ENCODE measurements around the gene SAMSN1.

GRCh38 chr21:14591882-14592281, 45.8 kb upstream of the SAMSN1 start:
- TF ChIP-seq CTCF (IDR thresholded peaks at IDR 0.05), result no peak
- TF ChIP-seq POLR2A (IDR thresholded peaks at IDR 0.05), result no peak

Data from suprapubic skin (tissue), 3 donors.